Mononuclear cell (primary cell): Measurements from ENCODE around the gene ENTPD7. TPM values are rescaled to one million over a fixed set of nuclear protein-coding genes. Genes with fewer than 3 reads are reported as not detected.

Source experiments
- H3K27me3 ChIP-seq: 2 replicates; pipeline ENCODE4 v1.6.0; 2011; ENCODE audit warnings: low read length, control low read depth; ENCODE audit not compliant: insufficient read depth
- H3K4me1 ChIP-seq: 2 replicates; pipeline ENCODE4 v1.5.1; 2011; ENCODE audit warnings: mild to moderate bottlenecking, low read length, control low read depth; ENCODE audit not compliant: insufficient read depth
- H3K4me3 ChIP-seq: 2 replicates; pipeline ENCODE4 v1.5.1; 2011; ENCODE audit warnings: mild to moderate bottlenecking, low read length, moderate library complexity
- H3K9me3 ChIP-seq: 2 replicates; pipeline ENCODE4 v1.5.1; 2011; ENCODE audit warnings: low read depth, mild to moderate bottlenecking, control low read depth, low read length
- total RNA-seq: library from RNA; depleted of rRNA; stranded (reverse); fragments of >200 nt; gene quantifications from one replicate; pipeline ENCODE4 v1.2.3, GENCODE V29; 2012

ENTPD7 gene
- total RNA-seq, 1 donor: 4.6 TPM

GRCh38 chr10:99661377-99661763 is 2.1 kb downstream of the ENTPD7 start:
- no peaks in the 10 kb centered on the region for H3K27me3 ChIP-seq
- peaks cover 29% of the 10 kb centered on the region for H3K4me1 ChIP-seq
- H3K9me3 ChIP-seq: no peaks in the 10 kb centered on the region
- H3K4me3 ChIP-seq: no peak overlapping the region

- Histone ChIP-seq H3K4me3 (no peak overlapping the region), H3K9me3 (no peaks in the 10 kb centered on the region), H3K4me1 (no peaks in the 10 kb centered on the region), H3K27me3 (no peaks in the 10 kb centered on the region)
Measured at GRCh38 chr10:99665304-99665703, 6.0 kb downstream of the ENTPD7 start.

GRCh38 chr10:99667108-99667751 is 7.9 kb downstream of the ENTPD7 start:
- no peak overlapping the region for H3K4me3 ChIP-seq
- H3K4me1 ChIP-seq: no peaks in the 10 kb centered on the region
- H3K9me3 ChIP-seq: no peaks in the 10 kb centered on the region
- no peaks in the 10 kb centered on the region for H3K27me3 ChIP-seq

GRCh38 chr10:99671386-99671785 is 12.1 kb downstream of the ENTPD7 start:
- H3K9me3 ChIP-seq: no peaks in the 10 kb centered on the region
- peaks cover 6% of the 10 kb centered on the region for H3K4me1 ChIP-seq
- no peaks in the 10 kb centered on the region for H3K27me3 ChIP-seq
- no peak overlapping the region for H3K4me3 ChIP-seq

GRCh38 chr10:99672884-99673283 is 13.6 kb downstream of the ENTPD7 start:
- H3K4me1 ChIP-seq: peaks cover 6% of the 10 kb centered on the region
- H3K9me3 ChIP-seq: no peaks in the 10 kb centered on the region
- H3K4me3 ChIP-seq: no peak overlapping the region
- H3K27me3 ChIP-seq: no peaks in the 10 kb centered on the region

GRCh38 chr10:99673492-99673891 is 14.2 kb downstream of the ENTPD7 start:
- Histone ChIP-seq H3K4me3 (no peak overlapping the region), H3K4me1 (peaks cover 6% of the 10 kb centered on the region), H3K9me3 (no peaks in the 10 kb centered on the region), H3K27me3 (no peaks in the 10 kb centered on the region)

- Histone ChIP-seq H3K27me3 (no peaks in the 10 kb centered on the region), H3K4me3 (no peak overlapping the region), H3K4me1 (peaks cover 6% of the 10 kb centered on the region), H3K9me3 (no peaks in the 10 kb centered on the region)
Measured at GRCh38 chr10:99674762-99675161, 15.5 kb downstream of the ENTPD7 start.

- H3K9me3 ChIP-seq: no peaks in the 10 kb centered on the region
- H3K4me3 ChIP-seq: no peak overlapping the region
- H3K27me3 ChIP-seq: no peaks in the 10 kb centered on the region
- peaks cover 6% of the 10 kb centered on the region for H3K4me1 ChIP-seq
Measured at GRCh38 chr10:99676426-99676825, 17.1 kb downstream of the ENTPD7 start.

- H3K27me3 ChIP-seq: no peaks in the 10 kb centered on the region
- no peaks in the 10 kb centered on the region for H3K9me3 ChIP-seq
- H3K4me3 ChIP-seq: no peak overlapping the region
- peaks cover 6% of the 10 kb centered on the region for H3K4me1 ChIP-seq
Measured at GRCh38 chr10:99676895-99677294, 17.6 kb downstream of the ENTPD7 start.

- H3K4me3 ChIP-seq: no peak overlapping the region
- H3K27me3 ChIP-seq: no peaks in the 10 kb centered on the region
- no peaks in the 10 kb centered on the region for H3K9me3 ChIP-seq
- H3K4me1 ChIP-seq: no peaks in the 10 kb centered on the region
Measured at GRCh38 chr10:99678921-99679320, 19.6 kb downstream of the ENTPD7 start.

- Histone ChIP-seq H3K27me3 (no peaks in the 10 kb centered on the region), H3K4me3 (no peak overlapping the region), H3K4me1 (peaks cover 12% of the 10 kb centered on the region), H3K9me3 (no peaks in the 10 kb centered on the region)
Measured at GRCh38 chr10:99681553-99681952, 22.2 kb downstream of the ENTPD7 start.

- Histone ChIP-seq H3K9me3 (no peaks in the 10 kb centered on the region), H3K27me3 (no peaks in the 10 kb centered on the region), H3K4me1 (peaks cover 12% of the 10 kb centered on the region)
Measured at GRCh38 chr10:99682032-99682431, 22.7 kb downstream of the ENTPD7 start.

GRCh38 chr10:99682752-99683151 is 23.4 kb downstream of the ENTPD7 start:
- Histone ChIP-seq H3K4me1 (peaks cover 12% of the 10 kb centered on the region), H3K27me3 (no peaks in the 10 kb centered on the region), H3K9me3 (no peaks in the 10 kb centered on the region)

More at GRCh38 chr10:99682032-99682431, 22.7 kb downstream of the ENTPD7 start:
- H3K4me3 ChIP-seq: no peak overlapping the region

GRCh38 chr10:99685597-99685967 is 26.3 kb downstream of the ENTPD7 start:
- Histone ChIP-seq H3K4me3 (no peak overlapping the region), H3K27me3 (no peaks in the 10 kb centered on the region), H3K9me3 (no peaks in the 10 kb centered on the region), H3K4me1 (peaks cover 12% of the 10 kb centered on the region)

More at GRCh38 chr10:99682752-99683151, 23.4 kb downstream of the ENTPD7 start:
- no peak overlapping the region for H3K4me3 ChIP-seq

- Histone ChIP-seq H3K9me3 (no peaks in the 10 kb centered on the region), H3K27me3 (no peaks in the 10 kb centered on the region), H3K4me3 (no peak overlapping the region), H3K4me1 (peaks cover 12% of the 10 kb centered on the region)
Measured at GRCh38 chr10:99689461-99689860, 30.2 kb downstream of the ENTPD7 start.

GRCh38 chr10:99693933-99694583 is 34.7 kb downstream of the ENTPD7 start:
- Histone ChIP-seq H3K27me3 (no peaks in the 10 kb centered on the region), H3K4me3 (no peak overlapping the region), H3K4me1 (no peaks in the 10 kb centered on the region), H3K9me3 (no peaks in the 10 kb centered on the region)
